Measurements from ENCODE around the gene CD46. TPM values are rescaled to one million over a fixed set of nuclear protein-coding genes. Genes with fewer than 3 reads are reported as not detected.

CD46 gene
- total RNA-seq, 1 donor from 2014 or later: 110 TPM

- Mint-ChIP-seq H3K27ac (no peak overlapping the region), H3K36me3 (ENCODE audit: low read depth) (peaks cover 97% of the 10 kb centered on the region), H3K9me3 (no peaks in the 10 kb centered on the region), H3K4me3 (no peak overlapping the region), H3K4me1 (peaks cover 90% of the 10 kb centered on the region), H3K27me3 (no peaks in the 10 kb centered on the region)
- no peak for DNase-seq
- intact Hi-C loops (cut with micrococcal nuclease): no loop called here
- TF ChIP-seq CTCF (IDR thresholded peaks at IDR 0.05): no peak
- POLR2A ChIA-PET: interaction anchor here (0.6 to 8.7 kb wide), 4 partner anchors 12 to 57 kb away, joined by 3 to 73 read pairs (median 6); no protein-coding TSS in a partner anchor
- CTCF ChIA-PET: interaction anchor here (1.2 to 3.2 kb wide), 10 partner anchors 10 to 151 kb away, joined by 3 to 17 read pairs (median 6); no protein-coding TSS in a partner anchor
- ATAC-seq (ENCODE audit: low read depth): no peak
Measured at GRCh38 chr1:207811920-207812720, 60.3 kb downstream of the CD46 start.

DNA sequence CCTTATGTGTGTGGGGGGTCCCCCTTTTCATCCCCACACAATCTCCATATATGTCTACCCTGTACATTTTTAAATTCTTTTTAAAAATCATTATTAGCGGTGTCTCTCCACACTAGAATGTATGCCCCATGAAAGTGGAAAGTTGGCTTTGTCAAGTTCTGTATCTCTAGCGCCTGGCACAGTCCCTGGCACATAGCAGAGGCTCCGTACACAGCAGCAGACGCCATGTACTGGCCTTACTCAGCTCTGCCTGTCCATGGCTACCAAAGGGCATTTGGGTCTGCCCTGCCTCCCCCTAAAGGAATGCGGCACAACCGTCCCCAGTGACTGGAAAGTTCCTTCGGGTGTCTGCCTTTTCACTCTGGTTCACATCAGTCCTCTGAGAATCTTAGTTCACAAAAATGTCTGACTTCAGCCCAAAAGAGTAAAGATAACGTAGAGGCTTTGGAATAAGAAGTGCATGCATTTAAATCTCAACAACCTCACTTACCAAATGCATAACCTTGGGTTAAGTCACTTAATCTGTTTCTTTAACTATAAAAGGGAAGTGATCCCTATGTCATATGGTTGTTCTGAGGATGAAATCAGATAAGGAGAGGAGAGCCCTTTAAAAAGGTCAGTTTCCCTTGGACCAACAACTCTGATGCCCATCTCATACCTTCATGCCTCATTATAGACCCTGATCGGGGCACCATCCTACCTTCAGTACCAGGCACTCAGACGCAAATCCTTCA lies 61.1 kb downstream of the CD46 start:
- POLR2A ChIA-PET: interaction anchor here (0.6 to 8.7 kb wide), 4 partner anchors 10 to 129 kb away, joined by 3 to 73 read pairs (median 4); no protein-coding TSS in a partner anchor
- TF ChIP-seq CTCF (IDR thresholded peaks at IDR 0.05): no peak
- ATAC-seq (ENCODE audit: low read depth): no peak
- H3K27me3 Mint-ChIP-seq: no peaks in the 10 kb centered on the region
- CTCF ChIA-PET: interaction anchor here (1.2 to 3.2 kb wide), 6 partner anchors 9 to 60 kb away, joined by 5 to 17 read pairs (median 10); no protein-coding TSS in a partner anchor
- intact Hi-C loops (cut with micrococcal nuclease): no loop called here
- H3K36me3 Mint-ChIP-seq (ENCODE audit: low read depth): peaks cover 97% of the 10 kb centered on the region
- no peak overlapping the region for H3K4me3 Mint-ChIP-seq
- no peaks in the 10 kb centered on the region for H3K9me3 Mint-ChIP-seq
- no peak for DNase-seq
- H3K4me1 Mint-ChIP-seq: peaks cover 90% of the 10 kb centered on the region
- H3K27ac Mint-ChIP-seq: peak overlapping the region; percentile 54

DNA sequence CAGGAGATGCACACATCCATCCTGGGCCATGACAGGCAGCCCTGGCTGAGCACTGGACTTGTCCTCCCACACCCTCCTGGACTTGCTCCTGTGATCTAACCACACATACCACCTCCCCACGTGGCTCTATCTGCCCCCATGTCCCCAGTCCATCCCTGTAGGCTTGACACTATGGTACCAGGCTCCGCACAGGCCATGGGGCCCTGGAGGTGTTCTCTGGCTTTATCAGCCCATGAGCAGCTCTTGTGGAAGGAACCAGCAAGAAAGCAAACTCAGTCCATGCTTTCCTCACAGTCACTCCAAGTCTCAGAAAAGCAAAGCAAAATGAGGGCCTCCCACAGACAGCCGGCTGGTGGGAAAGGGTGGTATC lies 61.6 kb downstream of the CD46 start:
- Mint-ChIP-seq H3K27me3 (no peaks in the 10 kb centered on the region), H3K4me1 (peaks cover 88% of the 10 kb centered on the region), H3K9me3 (no peaks in the 10 kb centered on the region), H3K4me3 (no peak overlapping the region), H3K27ac (peak overlapping the region; percentile 54), H3K36me3 (ENCODE audit: low read depth) (peaks cover 95% of the 10 kb centered on the region)
- ChIA-PET CTCF (interaction anchor here (2.1 kb wide), 1 partner anchor 16 kb away, joined by 6 read pairs; no protein-coding TSS in a partner anchor), POLR2A (interaction anchor here (0.6 to 1.3 kb wide), 2 partner anchors 9 to 129 kb away, joined by 3 to 4 read pairs; no protein-coding TSS in a partner anchor)
- no peak for TF ChIP-seq CTCF (IDR thresholded peaks at IDR 0.05)
- no peak for ATAC-seq (ENCODE audit: low read depth)
- intact Hi-C loops (cut with micrococcal nuclease): no loop called here
- no peak for DNase-seq

DNA sequence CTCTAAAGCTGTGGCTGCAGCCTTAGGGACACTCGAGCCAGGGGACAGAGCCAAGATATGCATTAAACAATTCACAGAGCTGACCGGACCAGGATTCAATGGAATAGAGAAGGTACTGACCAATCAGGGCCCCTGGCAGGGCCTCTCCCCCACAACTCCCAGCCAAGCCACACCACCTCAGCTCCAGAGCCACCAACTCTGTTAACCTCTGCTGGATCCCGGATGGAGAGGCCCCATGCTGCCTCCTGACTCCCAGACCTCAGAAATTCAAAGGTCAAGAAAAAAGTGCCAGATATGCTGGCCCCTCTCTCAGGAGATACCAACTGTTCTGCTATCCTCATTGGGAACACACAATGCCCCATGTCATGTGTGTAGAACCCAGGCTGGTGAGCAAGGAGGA lies 62.1 kb downstream of the CD46 start:
- H3K9me3 Mint-ChIP-seq: no peaks in the 10 kb centered on the region
- POLR2A ChIA-PET: interaction anchor here (1.3 kb wide), 1 partner anchor 9 kb away, joined by 3 read pairs; no protein-coding TSS in a partner anchor
- ATAC-seq (ENCODE audit: low read depth) (no peak), DNase-seq (no peak)
- no peak overlapping the region for H3K4me3 Mint-ChIP-seq
- H3K27me3 Mint-ChIP-seq: no peaks in the 10 kb centered on the region
- H3K36me3 Mint-ChIP-seq (ENCODE audit: low read depth): peaks cover 95% of the 10 kb centered on the region
- TF ChIP-seq CTCF (IDR thresholded peaks at IDR 0.05): no peak
- H3K27ac Mint-ChIP-seq: peak overlapping the region; percentile 43
- intact Hi-C loops (cut with micrococcal nuclease): no loop called here
- CTCF ChIA-PET: interaction anchor here (0.6 to 2.1 kb wide), 2 partner anchors 16 to 55 kb away, joined by 3 to 6 read pairs; no protein-coding TSS in a partner anchor
- peaks cover 88% of the 10 kb centered on the region for H3K4me1 Mint-ChIP-seq
